Measurements from ENCODE around the gene CLIC4. TPM values are rescaled to one million over a fixed set of nuclear protein-coding genes. Genes with fewer than 3 reads are reported as not detected.
"Not testable (repeated sequence)": the region's sequence is repeated elsewhere in the genome, so short reads cannot be mapped to it uniquely, and the experiment has no call there.

The CLIC4 gene
- polyA plus RNA-seq (2011; rRNA removed) (412 and 561 TPM in 2 replicates), polyA minus RNA-seq (2011; rRNA and poly(A)+ RNA removed) (139 and 248 TPM in 2 replicates)

DNA sequence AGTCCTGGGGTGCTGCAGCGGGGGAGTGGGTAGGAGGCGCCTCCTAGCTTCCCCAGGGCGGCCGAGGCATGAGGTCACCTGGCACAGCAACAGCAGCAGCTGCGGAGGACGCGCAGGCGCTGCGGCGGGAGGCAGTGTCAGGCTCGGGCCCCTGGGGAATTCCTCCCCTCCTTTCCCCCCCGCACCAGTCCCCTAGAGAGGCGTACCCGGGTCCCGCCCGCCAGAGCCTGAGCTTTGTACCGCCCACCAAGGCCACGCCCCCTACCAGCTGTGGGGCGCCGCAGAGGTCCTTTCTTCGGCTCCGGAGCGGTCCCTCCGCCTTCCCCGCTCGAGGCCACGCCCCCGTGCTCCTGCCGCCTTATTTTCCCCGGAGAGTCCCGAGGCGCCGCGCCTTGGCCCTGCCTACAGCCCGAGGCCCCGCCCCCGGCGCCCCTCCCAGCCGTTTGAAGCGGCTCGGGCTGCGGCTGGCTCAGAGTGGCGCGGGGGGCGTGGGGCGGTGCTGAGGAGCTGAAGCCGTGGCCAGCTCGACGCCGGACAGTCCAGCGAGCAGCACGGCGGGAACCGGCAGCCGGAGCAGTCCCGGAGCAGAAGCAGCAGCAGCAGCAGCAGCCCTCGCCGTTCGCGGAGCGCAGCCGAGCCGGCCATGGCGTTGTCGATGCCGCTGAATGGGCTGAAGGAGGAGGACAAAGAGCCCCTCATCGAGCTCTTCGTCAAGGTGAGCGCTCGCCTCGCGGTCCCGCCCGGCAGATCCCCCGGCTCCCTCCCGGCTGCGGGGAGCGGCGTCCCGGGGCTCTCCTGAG lies at the start of gene CLIC4:
Gene CLIC4, plus strand, starts transcription at position 537 of the 800 bp plus-strand sequence. Its CDS starts 107 bp downstream, at position 644.
- POLR2A ChIA-PET: interaction anchor here (0.6 to 3.6 kb wide), 39 partner anchors 9 to 277 kb away, joined by 3 to 35 read pairs (median 6); no protein-coding TSS in a partner anchor
- DNase-seq (ENCODE audit: low read depth, low spot score): peak; percentile 99
- TF ChIP-seq, protein P1, sequence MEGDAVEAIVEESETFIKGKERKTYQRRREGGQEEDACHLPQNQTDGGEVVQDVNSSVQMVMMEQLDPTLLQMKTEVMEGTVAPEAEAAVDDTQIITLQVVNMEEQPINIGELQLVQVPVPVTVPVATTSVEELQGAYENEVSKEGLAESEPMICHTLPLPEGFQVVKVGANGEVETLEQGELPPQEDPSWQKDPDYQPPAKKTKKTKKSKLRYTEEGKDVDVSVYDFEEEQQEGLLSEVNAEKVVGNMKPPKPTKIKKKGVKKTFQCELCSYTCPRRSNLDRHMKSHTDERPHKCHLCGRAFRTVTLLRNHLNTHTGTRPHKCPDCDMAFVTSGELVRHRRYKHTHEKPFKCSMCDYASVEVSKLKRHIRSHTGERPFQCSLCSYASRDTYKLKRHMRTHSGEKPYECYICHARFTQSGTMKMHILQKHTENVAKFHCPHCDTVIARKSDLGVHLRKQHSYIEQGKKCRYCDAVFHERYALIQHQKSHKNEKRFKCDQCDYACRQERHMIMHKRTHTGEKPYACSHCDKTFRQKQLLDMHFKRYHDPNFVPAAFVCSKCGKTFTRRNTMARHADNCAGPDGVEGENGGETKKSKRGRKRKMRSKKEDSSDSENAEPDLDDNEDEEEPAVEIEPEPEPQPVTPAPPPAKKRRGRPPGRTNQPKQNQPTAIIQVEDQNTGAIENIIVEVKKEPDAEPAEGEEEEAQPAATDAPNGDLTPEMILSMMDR (IDR thresholded peaks at IDR 0.05; ENCODE audit: low read depth, low read length): peak; percentile 37; the same call in 1 of the 2 replicates

DNA sequence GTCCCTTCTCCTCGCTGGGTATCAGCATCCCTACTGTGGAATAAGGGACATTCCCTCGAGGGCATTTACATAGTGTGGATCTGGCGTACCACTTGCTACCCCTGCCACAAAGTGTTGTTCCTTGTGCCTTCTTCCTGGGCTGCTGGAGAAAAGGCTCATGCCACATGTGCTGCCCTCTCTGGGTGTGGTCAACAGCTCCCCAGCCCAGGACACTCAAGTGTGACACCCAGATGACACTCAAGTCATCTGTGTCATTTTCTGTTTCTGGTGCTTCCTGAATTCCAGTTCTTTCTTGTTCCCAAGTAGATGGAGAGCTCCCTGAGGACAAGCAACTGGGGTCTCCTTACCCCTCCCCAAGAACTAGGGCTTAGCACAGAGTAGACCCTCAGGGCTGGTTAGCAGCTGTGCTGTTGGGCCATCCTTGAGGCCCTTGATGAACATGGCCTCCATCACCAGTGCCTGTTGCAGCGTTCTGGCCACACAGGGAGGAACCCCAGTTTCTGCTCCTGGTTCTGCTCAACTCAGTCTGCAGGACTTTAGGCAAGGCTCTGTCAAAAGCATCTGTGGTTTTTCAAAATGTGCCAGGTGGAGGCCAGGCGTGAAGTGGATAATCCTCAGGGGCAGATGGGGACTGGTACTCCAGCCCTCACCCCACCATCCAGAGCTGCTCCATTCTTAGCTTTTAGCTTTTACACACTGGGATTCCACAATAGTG lies 49.0 kb upstream of the CLIC4 start:
- CTCF ChIA-PET: interaction anchor here (1.7 to 2.1 kb wide), 2 partner anchors 8 to 134 kb away, joined by 5 to 16 read pairs; no protein-coding TSS in a partner anchor

More for the DNA sequence above, at the start of gene CLIC4:
- H3K27me3 ChIP-seq (ENCODE audit: control insufficient read depth, insufficient read depth, low read length): no peaks in the 10 kb centered on the region
- peak within 1 kb of the TSS; percentile 92 for H3K27ac ChIP-seq (ENCODE audit: low read depth, low read length)
- no peaks in the 10 kb centered on the region; the same call in 1 of the 2 replicates for H3K9me3 ChIP-seq (ENCODE audit: control insufficient read depth, insufficient read depth, low read length)
- H3K4me3 ChIP-seq (ENCODE audit: low read depth, low read length): peak within 1 kb of the TSS; percentile 93
- CTCF ChIA-PET: interaction anchor here (0.6 to 2.4 kb wide), 11 partner anchors 9 to 99 kb away, joined by 3 to 14 read pairs (median 4); no protein-coding TSS in a partner anchor

DNA sequence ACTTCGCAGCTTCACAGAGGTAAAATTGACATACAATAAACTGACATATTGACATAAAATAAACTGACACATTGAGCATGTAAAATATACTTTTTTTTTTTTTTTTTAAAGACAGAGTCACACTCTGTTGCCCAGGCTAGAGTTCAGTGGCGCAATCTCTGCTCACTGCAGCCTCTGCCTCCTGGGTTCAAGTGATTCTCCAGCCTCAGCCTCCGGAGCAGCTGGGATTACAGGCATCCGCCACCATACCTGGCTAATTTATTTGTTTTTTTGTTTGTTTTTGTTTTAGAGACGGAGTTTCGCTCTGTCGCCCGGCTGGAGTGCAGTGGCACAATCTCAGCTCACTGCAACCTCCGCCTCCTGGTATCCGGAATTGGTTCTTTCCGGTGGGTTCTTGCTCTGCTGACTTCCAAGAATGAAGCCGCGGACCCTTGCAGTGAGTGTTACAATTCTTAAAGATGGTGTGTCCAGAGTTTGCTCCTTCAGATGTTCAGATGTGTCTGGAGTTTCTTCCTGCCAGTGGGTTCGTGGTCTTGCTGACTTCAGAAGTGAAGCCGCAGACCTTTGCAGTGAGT lies 48.4 kb upstream of the CLIC4 start:
- Histone ChIP-seq H3K27me3 (ENCODE audit: control insufficient read depth, insufficient read depth, low read length) (no peaks in the 10 kb centered on the region), H3K27ac (ENCODE audit: low read depth, low read length) (no peak overlapping the region), H3K4me3 (ENCODE audit: low read depth, low read length) (no peak overlapping the region), H3K9me3 (ENCODE audit: control insufficient read depth, insufficient read depth, low read length) (no peaks in the 10 kb centered on the region)
- DNase-seq (ENCODE audit: low read depth, low spot score): no peak
- ChIA-PET CTCF (interaction anchor here (1.7 to 2.1 kb wide), 2 partner anchors 9 to 134 kb away, joined by 5 to 16 read pairs; no protein-coding TSS in a partner anchor), POLR2A (interaction anchor here (1.4 kb wide), 1 partner anchor 48 kb away, joined by 4 read pairs; the partner anchor contains the start of gene CLIC4)
- TF ChIP-seq, protein P1 (IDR thresholded peaks at IDR 0.05; ENCODE audit: low read depth, low read length): no peak

More for the DNA sequence above, 49.0 kb upstream of the CLIC4 start:
- H3K9me3 ChIP-seq (ENCODE audit: control insufficient read depth, insufficient read depth, low read length): no peaks in the 10 kb centered on the region
- no peak for DNase-seq (ENCODE audit: low read depth, low spot score)
- no peak overlapping the region for H3K4me3 ChIP-seq (ENCODE audit: low read depth, low read length)
- no peak overlapping the region for H3K27ac ChIP-seq (ENCODE audit: low read depth, low read length)
- POLR2A ChIA-PET: interaction anchor here (1.4 kb wide), 1 partner anchor 49 kb away, joined by 4 read pairs; the partner anchor contains the start of gene CLIC4
- H3K27me3 ChIP-seq (ENCODE audit: control insufficient read depth, insufficient read depth, low read length): no peaks in the 10 kb centered on the region
- TF ChIP-seq, protein P1 (IDR thresholded peaks at IDR 0.05; ENCODE audit: low read depth, low read length): no peak

DNA sequence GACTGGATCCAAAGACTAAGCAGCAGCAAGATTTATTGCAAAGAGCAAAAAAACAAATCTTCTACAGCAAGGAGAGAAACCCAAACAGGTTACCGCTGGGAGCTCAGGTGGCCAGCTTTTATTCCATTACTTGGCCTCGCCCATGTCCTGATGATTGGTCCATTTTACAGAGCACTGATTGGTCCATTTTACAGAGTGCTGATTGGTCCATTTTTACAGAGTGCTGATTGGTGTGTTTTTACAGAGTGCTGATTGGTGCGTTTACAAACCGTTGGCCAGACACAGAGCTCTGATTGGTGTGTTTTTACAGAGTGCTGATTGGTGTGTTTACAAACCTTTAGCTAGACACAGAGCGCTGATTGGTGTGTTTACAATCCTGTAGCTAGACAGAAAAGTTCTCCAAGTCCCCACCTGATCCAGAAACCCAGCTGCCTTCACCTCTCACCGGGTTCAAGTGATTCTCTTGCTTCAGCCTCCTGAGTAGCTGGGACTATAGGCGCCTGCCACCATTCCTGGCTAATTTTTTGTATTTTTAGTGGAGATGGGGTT lies 47.7 kb upstream of the CLIC4 start:
- H3K4me3 ChIP-seq (ENCODE audit: low read depth, low read length); H3K9me3 ChIP-seq (ENCODE audit: control insufficient read depth, insufficient read depth, low read length); POLR2A ChIA-PET; H3K27me3 ChIP-seq (ENCODE audit: control insufficient read depth, insufficient read depth, low read length); H3K27ac ChIP-seq (ENCODE audit: low read depth, low read length); DNase-seq (ENCODE audit: low read depth, low spot score): not testable (repeated sequence)
- CTCF ChIA-PET: interaction anchor here (1.1 to 2.1 kb wide), 2 partner anchors 9 to 47 kb away, joined by 5 to 16 read pairs; no protein-coding TSS in a partner anchor

DNA sequence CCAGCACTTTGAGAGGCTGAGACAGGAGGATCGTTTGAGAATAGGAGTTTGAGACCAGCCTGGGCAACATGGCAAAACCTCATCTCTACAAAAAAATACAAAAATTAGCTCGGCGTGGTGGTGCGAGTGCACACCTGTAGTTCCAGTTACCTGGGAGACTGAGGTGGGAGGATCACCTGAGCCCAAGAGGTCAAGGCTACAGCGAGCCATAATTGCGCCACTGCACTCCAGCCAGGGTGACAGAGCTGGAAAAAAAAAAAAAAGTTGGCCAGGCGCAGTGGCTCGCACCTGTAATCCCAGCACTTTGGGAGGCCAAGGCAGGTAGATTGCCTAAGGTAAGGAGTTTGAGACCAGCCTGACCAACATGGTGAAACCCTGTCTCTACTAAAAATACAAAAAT lies 46.9 kb upstream of the CLIC4 start:
- POLR2A ChIA-PET; H3K27me3 ChIP-seq (ENCODE audit: control insufficient read depth, insufficient read depth, low read length); H3K27ac ChIP-seq (ENCODE audit: low read depth, low read length); DNase-seq (ENCODE audit: low read depth, low spot score); H3K9me3 ChIP-seq (ENCODE audit: control insufficient read depth, insufficient read depth, low read length); H3K4me3 ChIP-seq (ENCODE audit: low read depth, low read length): not testable (repeated sequence)
- CTCF ChIA-PET: interaction anchor here (0.7 to 2.1 kb wide), 4 partner anchors 10 to 90 kb away, joined by 3 to 16 read pairs (median 10); no protein-coding TSS in a partner anchor

All from AG04450 (cell line).